ENCODE measurements around the gene RPRD1B.

- TF ChIP-seq, protein P1, sequence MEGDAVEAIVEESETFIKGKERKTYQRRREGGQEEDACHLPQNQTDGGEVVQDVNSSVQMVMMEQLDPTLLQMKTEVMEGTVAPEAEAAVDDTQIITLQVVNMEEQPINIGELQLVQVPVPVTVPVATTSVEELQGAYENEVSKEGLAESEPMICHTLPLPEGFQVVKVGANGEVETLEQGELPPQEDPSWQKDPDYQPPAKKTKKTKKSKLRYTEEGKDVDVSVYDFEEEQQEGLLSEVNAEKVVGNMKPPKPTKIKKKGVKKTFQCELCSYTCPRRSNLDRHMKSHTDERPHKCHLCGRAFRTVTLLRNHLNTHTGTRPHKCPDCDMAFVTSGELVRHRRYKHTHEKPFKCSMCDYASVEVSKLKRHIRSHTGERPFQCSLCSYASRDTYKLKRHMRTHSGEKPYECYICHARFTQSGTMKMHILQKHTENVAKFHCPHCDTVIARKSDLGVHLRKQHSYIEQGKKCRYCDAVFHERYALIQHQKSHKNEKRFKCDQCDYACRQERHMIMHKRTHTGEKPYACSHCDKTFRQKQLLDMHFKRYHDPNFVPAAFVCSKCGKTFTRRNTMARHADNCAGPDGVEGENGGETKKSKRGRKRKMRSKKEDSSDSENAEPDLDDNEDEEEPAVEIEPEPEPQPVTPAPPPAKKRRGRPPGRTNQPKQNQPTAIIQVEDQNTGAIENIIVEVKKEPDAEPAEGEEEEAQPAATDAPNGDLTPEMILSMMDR (IDR thresholded peaks at IDR 0.05; ENCODE audit: low read length) = no peak
- TF ChIP-seq EZH2 (optimal IDR thresholded peaks at IDR 0.05; ENCODE audit: low read depth, low read length) = no peak
- TF ChIP-seq EZH2phosphoT487 (IDR thresholded peaks at IDR 0.05; ENCODE audit: low read length) = no peak
Measured at GRCh38 chr20:38090061-38090460, 56.5 kb downstream of the RPRD1B start.
